ENCODE measurements around the gene DYNC1I1. TPM values are rescaled to one million over a fixed set of nuclear protein-coding genes. Genes with fewer than 3 reads are reported as not detected.
A peak's percentile ranks its signal among the peaks of the same experiment; 100 is the strongest.

Gene DYNC1I1
- total and polyA plus RNA-seq, 4 donors = 0.39 to 7.6 (median 1.5) TPM

GRCh38 chr7:95805909-95806308, 33.6 kb downstream of the DYNC1I1 start:
- Histone ChIP-seq H3K9ac (ENCODE audit: insufficient read depth in 1 of 2, low read length in 2 of 2) (no peak overlapping the region), H3K27ac (ENCODE audit: low read depth in 1 of 2, low read length in 1 of 2) (no peak overlapping the region), H3K36me3 (ENCODE audit: control insufficient read depth in 4 of 4, insufficient read depth in 4 of 4, low read length in 4 of 4) (peaks cover 0 to 4% (median 0%) of the 10 kb centered on the region in 4 donors), H3K9me3 (ENCODE audit: control insufficient read depth in 4 of 4, insufficient read depth in 3 of 4, low read length in 3 of 4) (no peaks in the 10 kb centered on the region), H3K27me3 (ENCODE audit: control insufficient read depth in 3 of 3, insufficient read depth in 3 of 3, low read length in 2 of 3) (no peaks in the 10 kb centered on the region), H3K4me3 (no peak overlapping the region), H3K4me1 (ENCODE audit: control insufficient read depth in 5 of 5, insufficient read depth in 5 of 5, low read length in 5 of 5) (peaks cover 0 to 23% (median 0%) of the 10 kb centered on the region in 5 donors)
- ATAC-seq (ENCODE audit: insufficient read depth, low FRiP score) (no peak), DNase-seq (no peak)
- TF ChIP-seq, protein P1, sequence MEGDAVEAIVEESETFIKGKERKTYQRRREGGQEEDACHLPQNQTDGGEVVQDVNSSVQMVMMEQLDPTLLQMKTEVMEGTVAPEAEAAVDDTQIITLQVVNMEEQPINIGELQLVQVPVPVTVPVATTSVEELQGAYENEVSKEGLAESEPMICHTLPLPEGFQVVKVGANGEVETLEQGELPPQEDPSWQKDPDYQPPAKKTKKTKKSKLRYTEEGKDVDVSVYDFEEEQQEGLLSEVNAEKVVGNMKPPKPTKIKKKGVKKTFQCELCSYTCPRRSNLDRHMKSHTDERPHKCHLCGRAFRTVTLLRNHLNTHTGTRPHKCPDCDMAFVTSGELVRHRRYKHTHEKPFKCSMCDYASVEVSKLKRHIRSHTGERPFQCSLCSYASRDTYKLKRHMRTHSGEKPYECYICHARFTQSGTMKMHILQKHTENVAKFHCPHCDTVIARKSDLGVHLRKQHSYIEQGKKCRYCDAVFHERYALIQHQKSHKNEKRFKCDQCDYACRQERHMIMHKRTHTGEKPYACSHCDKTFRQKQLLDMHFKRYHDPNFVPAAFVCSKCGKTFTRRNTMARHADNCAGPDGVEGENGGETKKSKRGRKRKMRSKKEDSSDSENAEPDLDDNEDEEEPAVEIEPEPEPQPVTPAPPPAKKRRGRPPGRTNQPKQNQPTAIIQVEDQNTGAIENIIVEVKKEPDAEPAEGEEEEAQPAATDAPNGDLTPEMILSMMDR (IDR thresholded peaks at IDR 0.05; ENCODE audit: control extremely low read depth, extremely low read depth) = no peak
- WGBS, 2 donors = 85 to 93% methylated on average over 1 of the region's 1 CpG

GRCh38 chr7:95808396-95808795, 36.0 kb downstream of the DYNC1I1 start:
- no peaks in the 10 kb centered on the region for H3K9me3 ChIP-seq (ENCODE audit: control insufficient read depth in 4 of 4, insufficient read depth in 3 of 4, low read length in 3 of 4)
- H3K4me1 ChIP-seq (ENCODE audit: control insufficient read depth in 5 of 5, insufficient read depth in 5 of 5, low read length in 5 of 5) = peaks cover 0 to 38% (median 0%) of the 10 kb centered on the region in 5 donors
- H3K4me3 ChIP-seq = no peak overlapping the region
- no peak overlapping the region for H3K9ac ChIP-seq (ENCODE audit: insufficient read depth in 1 of 2, low read length in 2 of 2)
- WGBS, 2 donors = 73 to 85% methylated on average over 2 of the region's 2 CpGs
- TF ChIP-seq, protein P1 (IDR thresholded peaks at IDR 0.05; ENCODE audit: control extremely low read depth, extremely low read depth) = no peak
- peaks cover 0 to 4% (median 0%) of the 10 kb centered on the region in 4 donors for H3K36me3 ChIP-seq (ENCODE audit: control insufficient read depth in 4 of 4, insufficient read depth in 4 of 4, low read length in 4 of 4)
- DNase-seq = no peak
- ATAC-seq (ENCODE audit: insufficient read depth, low FRiP score) = no peak
- no peak overlapping the region for H3K27ac ChIP-seq (ENCODE audit: low read depth in 1 of 2, low read length in 1 of 2)
- H3K27me3 ChIP-seq (ENCODE audit: control insufficient read depth in 3 of 3, insufficient read depth in 3 of 3, low read length in 2 of 3) = no peaks in the 10 kb centered on the region

GRCh38 chr7:95811846-95812445, 39.6 kb downstream of the DYNC1I1 start:
- Histone ChIP-seq H3K9ac (ENCODE audit: insufficient read depth in 1 of 2, low read length in 2 of 2) (no peak overlapping the region), H3K4me1 (ENCODE audit: control insufficient read depth in 5 of 5, insufficient read depth in 5 of 5, low read length in 5 of 5) (peaks cover 0 to 51% (median 0%) of the 10 kb centered on the region in 5 donors), H3K27ac (ENCODE audit: low read depth in 1 of 2, low read length in 1 of 2) (no peak overlapping the region), H3K36me3 (ENCODE audit: control insufficient read depth in 4 of 4, insufficient read depth in 4 of 4, low read length in 4 of 4) (no peaks in the 10 kb centered on the region), H3K9me3 (ENCODE audit: control insufficient read depth in 4 of 4, insufficient read depth in 3 of 4, low read length in 3 of 4) (no peaks in the 10 kb centered on the region), H3K27me3 (ENCODE audit: control insufficient read depth in 3 of 3, insufficient read depth in 3 of 3, low read length in 2 of 3) (no peaks in the 10 kb centered on the region), H3K4me3 (no peak overlapping the region)
- TF ChIP-seq, protein P1 (IDR thresholded peaks at IDR 0.05; ENCODE audit: control extremely low read depth, extremely low read depth) = no peak
- WGBS, 2 donors = 69 to 74% methylated on average over 5 of the region's 5 CpGs
- ATAC-seq (ENCODE audit: insufficient read depth, low FRiP score) = no peak
- DNase-seq = peak; percentile 93 to 99 (median 99)

GRCh38 chr7:95814721-95815120, 42.4 kb downstream of the DYNC1I1 start:
- H3K4me1 ChIP-seq (ENCODE audit: control insufficient read depth in 5 of 5, insufficient read depth in 5 of 5, low read length in 5 of 5) = peaks cover 0 to 41% (median 0%) of the 10 kb centered on the region in 5 donors
- H3K9me3 ChIP-seq (ENCODE audit: control insufficient read depth in 4 of 4, insufficient read depth in 3 of 4, low read length in 3 of 4) = no peaks in the 10 kb centered on the region
- 86 to 87% methylated on average over 3 of the region's 3 CpGs for WGBS, 2 donors
- TF ChIP-seq, protein P1 (IDR thresholded peaks at IDR 0.05; ENCODE audit: control extremely low read depth, extremely low read depth) = no peak
- no peaks in the 10 kb centered on the region for H3K27me3 ChIP-seq (ENCODE audit: control insufficient read depth in 3 of 3, insufficient read depth in 3 of 3, low read length in 2 of 3)
- no peaks in the 10 kb centered on the region for H3K36me3 ChIP-seq (ENCODE audit: control insufficient read depth in 4 of 4, insufficient read depth in 4 of 4, low read length in 4 of 4)
- DNase-seq (peak in 2 of 3 donors; percentile 52 to 57), ATAC-seq (ENCODE audit: insufficient read depth, low FRiP score) (no peak)
- no peak overlapping the region for H3K4me3 ChIP-seq
- no peak overlapping the region for H3K9ac ChIP-seq (ENCODE audit: insufficient read depth in 1 of 2, low read length in 2 of 2)
- H3K27ac ChIP-seq (ENCODE audit: low read depth in 1 of 2, low read length in 1 of 2) = no peak overlapping the region
